Astrocyte of the spinal cord (primary cell): Measurements from ENCODE around the gene ZNF526.

Source experiments
- DNase-seq: peaks from one replicate; pipeline ENCODE4 v3.0.0; 2011; ENCODE audit warnings: low read depth, low spot score
- H3K4me3 ChIP-seq: 2 replicates; pipeline ENCODE4 v1.5.1; 2011; ENCODE audit warnings: low read depth, mild to moderate bottlenecking, low read length, moderate library complexity
- CTCF ChIP-seq: IDR thresholded peaks from 2 replicates; pipeline ENCODE4 v1.5.1; 2012; ENCODE audit warnings: low read depth, mild to moderate bottlenecking, low read length, inconsistent platforms
- in situ Hi-C: cut with HindIII; loops from 2 replicates; pipeline ENCODE4 v1.10.0; 2017; ENCODE audit warnings: low sequenced_read_pairs

Gene ZNF526

GRCh38 chr19:42239544-42240220, 19.6 kb downstream of the ZNF526 start:
- TF ChIP-seq CTCF = no peak
- H3K4me3 ChIP-seq = no peak overlapping the region
- DNase-seq = no peak
- in situ Hi-C loops = no loop called here

GRCh38 chr19:42241279-42241678, 21.2 kb downstream of the ZNF526 start:
- no peak for DNase-seq
- peak overlapping the region; percentile 90 for H3K4me3 ChIP-seq
- TF ChIP-seq CTCF = no peak
- in situ Hi-C loops = no loop called here

GRCh38 chr19:42242069-42242511, 22.0 kb downstream of the ZNF526 start:
- TF ChIP-seq CTCF = no peak
- DNase-seq = no peak

GRCh38 chr19:42242512-42243409, 22.6 kb downstream of the ZNF526 start, which contains the start of gene GSK3A:
GSK3A (minus strand) TSS chr19:42242602; CDS start chr19:42242465, 137 bp downstream.
- DNase-seq = peak; percentile 100
- in situ Hi-C loops = no loop called here
- H3K4me3 ChIP-seq = peak within 1 kb of the TSS; percentile 90
- TF ChIP-seq CTCF = no peak

More at GRCh38 chr19:42242069-42242511, 22.0 kb downstream of the ZNF526 start:
- H3K4me3 ChIP-seq = peak overlapping the region; percentile 90
- in situ Hi-C loops = no loop called here

- DNase-seq = peak; percentile 95
- peak; percentile 70 for TF ChIP-seq CTCF
- H3K4me3 ChIP-seq = peak overlapping the region; percentile 76
- in situ Hi-C loops = no loop called here
These were observed 24.5 kb downstream of the ZNF526 start for GRCh38 chr19:42244347-42245220.

GRCh38 chr19:42245231-42245630, 25.1 kb downstream of the ZNF526 start:
- peak overlapping the region; percentile 76 for H3K4me3 ChIP-seq
- TF ChIP-seq CTCF = no peak
- DNase-seq = no peak
- in situ Hi-C loops = no loop called here
